Measurements from ENCODE around the gene WIPF2.

- no peak for TF ChIP-seq POLR2A (IDR thresholded peaks at IDR 0.05)
- no peak for TF ChIP-seq CTCF (IDR thresholded peaks at IDR 0.05)
- TF ChIP-seq POLR2AphosphoS5 (IDR thresholded peaks at IDR 0.05) = no peak
These were observed 88.1 kb downstream of the WIPF2 start for GRCh38 chr17:40307001-40307730.
